GM10266 (cell line): ENCODE measurements around the gene AKR1C3.
"Not testable (repeated sequence)": the region's sequence is repeated elsewhere in the genome, so short reads cannot be mapped to it uniquely, and the experiment has no call there.

Experiments used
- DNase-seq: peaks from one replicate; pipeline ENCODE4 v3.0.0; 2012; ENCODE audit errors: extremely low spot score
- CTCF ChIP-seq: IDR thresholded peaks from 2 replicates; pipeline ENCODE4 v1.5.1; 2012; ENCODE audit warnings: mild to moderate bottlenecking, low read depth; ENCODE audit not compliant: control insufficient read depth, insufficient read depth; ENCODE audit errors: missing control alignments

Gene AKR1C3

GRCh38 chr10:5125315-5126044 lies 31.3 kb downstream of the AKR1C3 start:
- DNase-seq: no peak
- no peak for TF ChIP-seq CTCF

GRCh38 chr10:5135581-5135980 lies 41.4 kb downstream of the AKR1C3 start:
- no peak for TF ChIP-seq CTCF
- DNase-seq: no peak

GRCh38 chr10:5136468-5137087 lies 42.4 kb downstream of the AKR1C3 start:
- no peak for DNase-seq
- no peak for TF ChIP-seq CTCF

GRCh38 chr10:5137699-5138098 lies 43.5 kb downstream of the AKR1C3 start:
- DNase-seq: not testable (repeated sequence)

- TF ChIP-seq CTCF: no peak
- DNase-seq: no peak
Measured at GRCh38 chr10:5142199-5142598, 48.0 kb downstream of the AKR1C3 start.

- no peak for DNase-seq
- TF ChIP-seq CTCF: no peak
Measured at GRCh38 chr10:5143137-5143536, 48.9 kb downstream of the AKR1C3 start.

GRCh38 chr10:5146920-5147254 lies 52.7 kb downstream of the AKR1C3 start:
- DNase-seq: no peak
- no peak for TF ChIP-seq CTCF
